Stimulated activated effector memory CD8-positive, alpha-beta T cell treated with anti-CD3 and anti-CD28 coated beads, Interleukin-12 subunit alpha, Interleukin-12 subunit beta, amount 100 ng/mL, for 72 hours (primary cell): ENCODE measurements around the gene AKR1B15.
"Not testable (repeated sequence)": the region's sequence is repeated elsewhere in the genome, so short reads cannot be mapped to it uniquely, and the experiment has no call there.

Source experiments
- ATAC-seq: fragments of 150-1000 bp; cut with Tn5 transposase; 2 replicates; pipeline ENCODE4 v1.10.0; 2021
- DNase-seq, 2 donors: peaks; one replicate each; pipeline ENCODE4 v3.0.0; 2021 to 2022; ENCODE audit warnings: low spot score in 2 of 2
- H3K27ac Mint-ChIP-seq: one replicate; pipeline ENCODE4 v1.8.0; 2022; ENCODE audit warnings: mild to moderate bottlenecking, mixed read lengths
- H3K36me3 Mint-ChIP-seq: one replicate; pipeline ENCODE4 v1.8.0; 2022; ENCODE audit warnings: mild to moderate bottlenecking, mixed read lengths
- H3K4me1 Mint-ChIP-seq: one replicate; pipeline ENCODE4 v1.8.0; 2022; ENCODE audit warnings: mixed read lengths
- H3K4me3 Mint-ChIP-seq: one replicate; pipeline ENCODE4 v1.8.0; 2022; ENCODE audit warnings: mild to moderate bottlenecking, mixed read lengths
- H3K9me3 Mint-ChIP-seq: one replicate; pipeline ENCODE4 v1.8.0; 2022; ENCODE audit warnings: mixed read lengths

The AKR1B15 gene

GRCh38 chr7:134542195-134542771 lies 6.6 kb upstream of the AKR1B15 start:
- H3K4me3 Mint-ChIP-seq, result no peak overlapping the region
- ATAC-seq (no peak), DNase-seq (no peak)
- no peaks in the 10 kb centered on the region for H3K9me3 Mint-ChIP-seq
- H3K27ac Mint-ChIP-seq, result no peak overlapping the region
- H3K4me1 Mint-ChIP-seq, result no peaks in the 10 kb centered on the region
- no peaks in the 10 kb centered on the region for H3K36me3 Mint-ChIP-seq

GRCh38 chr7:134545380-134545779 lies 3.5 kb upstream of the AKR1B15 start:
- Mint-ChIP-seq H3K27ac (no peak overlapping the region), H3K9me3 (no peaks in the 10 kb centered on the region), H3K4me3 (no peak overlapping the region), H3K4me1 (peaks cover 8% of the 10 kb centered on the region), H3K36me3 (no peaks in the 10 kb centered on the region)
- DNase-seq, result no peak
- ATAC-seq, result no peak

- DNase-seq (no peak), ATAC-seq (no peak)
- H3K4me3 Mint-ChIP-seq, result no peak overlapping the region
- no peaks in the 10 kb centered on the region for H3K36me3 Mint-ChIP-seq
- H3K9me3 Mint-ChIP-seq, result no peaks in the 10 kb centered on the region
- peaks cover 8% of the 10 kb centered on the region for H3K4me1 Mint-ChIP-seq
- H3K27ac Mint-ChIP-seq, result no peak overlapping the region
Observed at GRCh38 chr7:134545918-134546317, 3.0 kb upstream of the AKR1B15 start.

- Mint-ChIP-seq H3K4me1 (peaks cover 8% of the 10 kb centered on the region), H3K9me3 (no peaks in the 10 kb centered on the region), H3K36me3 (no peaks in the 10 kb centered on the region), H3K27ac (no peak overlapping the region), H3K4me3 (no peak overlapping the region)
- DNase-seq (no peak), ATAC-seq (no peak)
Observed at GRCh38 chr7:134546955-134547354, 2.0 kb upstream of the AKR1B15 start.

GRCh38 chr7:134547397-134548054 lies 1.4 kb upstream of the AKR1B15 start:
- Mint-ChIP-seq H3K4me3 (no peak overlapping the region), H3K36me3 (no peaks in the 10 kb centered on the region), H3K27ac (no peak overlapping the region), H3K9me3 (no peaks in the 10 kb centered on the region), H3K4me1 (peaks cover 8% of the 10 kb centered on the region)
- ATAC-seq (peak; percentile 43), DNase-seq (peak; percentile 27 to 81)

- ATAC-seq (no peak), DNase-seq (no peak)
- Mint-ChIP-seq H3K27ac (no peak overlapping the region), H3K4me3 (no peak overlapping the region), H3K4me1 (peaks cover 8% of the 10 kb centered on the region), H3K36me3 (no peaks in the 10 kb centered on the region), H3K9me3 (no peaks in the 10 kb centered on the region)
Observed at GRCh38 chr7:134549366-134549765, 456 bp downstream of the AKR1B15 start.

GRCh38 chr7:134552105-134552504 lies 3.2 kb downstream of the AKR1B15 start:
- Mint-ChIP-seq H3K9me3 (no peaks in the 10 kb centered on the region), H3K4me1 (peaks cover 8% of the 10 kb centered on the region), H3K27ac (no peak overlapping the region), H3K36me3 (no peaks in the 10 kb centered on the region), H3K4me3 (no peak overlapping the region)
- ATAC-seq (no peak), DNase-seq (no peak)

GRCh38 chr7:134553976-134554375 lies 5.1 kb downstream of the AKR1B15 start:
- H3K9me3 Mint-ChIP-seq, result no peaks in the 10 kb centered on the region
- DNase-seq, result no peak
- peaks cover 3% of the 10 kb centered on the region for H3K4me1 Mint-ChIP-seq
- no peak overlapping the region for H3K4me3 Mint-ChIP-seq
- H3K27ac Mint-ChIP-seq, result no peak overlapping the region
- no peak for ATAC-seq
- no peaks in the 10 kb centered on the region for H3K36me3 Mint-ChIP-seq

- H3K36me3 Mint-ChIP-seq, result no peaks in the 10 kb centered on the region
- no peaks in the 10 kb centered on the region for H3K9me3 Mint-ChIP-seq
- no peak overlapping the region for H3K27ac Mint-ChIP-seq
- DNase-seq (no peak), ATAC-seq (no peak)
- H3K4me1 Mint-ChIP-seq, result no peaks in the 10 kb centered on the region
- H3K4me3 Mint-ChIP-seq, result no peak overlapping the region
Observed at GRCh38 chr7:134554417-134554966, 5.6 kb downstream of the AKR1B15 start.

- Mint-ChIP-seq H3K4me1 (no peaks in the 10 kb centered on the region), H3K4me3 (no peak overlapping the region), H3K27ac (no peak overlapping the region), H3K36me3 (no peaks in the 10 kb centered on the region), H3K9me3 (no peaks in the 10 kb centered on the region)
- no peak for ATAC-seq
- DNase-seq, result no peak
Observed at GRCh38 chr7:134557391-134557790, 8.5 kb downstream of the AKR1B15 start.

- ATAC-seq, result no peak
- no peak overlapping the region for H3K27ac Mint-ChIP-seq
- peaks cover 5% of the 10 kb centered on the region for H3K9me3 Mint-ChIP-seq
- no peak for DNase-seq
- H3K4me3 Mint-ChIP-seq, result no peak overlapping the region
- no peaks in the 10 kb centered on the region for H3K36me3 Mint-ChIP-seq
- H3K4me1 Mint-ChIP-seq, result no peaks in the 10 kb centered on the region
Observed at GRCh38 chr7:134558370-134558769, 9.5 kb downstream of the AKR1B15 start.

- H3K4me3 Mint-ChIP-seq, H3K9me3 Mint-ChIP-seq, H3K27ac Mint-ChIP-seq: not testable (repeated sequence)
Observed at GRCh38 chr7:134561616-134562015, 12.7 kb downstream of the AKR1B15 start.

GRCh38 chr7:134562136-134562535 lies 13.2 kb downstream of the AKR1B15 start:
- Mint-ChIP-seq H3K4me1 (no peaks in the 10 kb centered on the region), H3K4me3 (no peak overlapping the region), H3K27ac (no peak overlapping the region), H3K36me3 (no peaks in the 10 kb centered on the region), H3K9me3 (peaks cover 5% of the 10 kb centered on the region)
- DNase-seq (no peak), ATAC-seq (no peak)

More at GRCh38 chr7:134561616-134562015, 12.7 kb downstream of the AKR1B15 start:
- DNase-seq, H3K4me1 Mint-ChIP-seq, ATAC-seq, H3K36me3 Mint-ChIP-seq: not testable (repeated sequence)

- not testable (repeated sequence) for DNase-seq, H3K27ac Mint-ChIP-seq, H3K9me3 Mint-ChIP-seq, H3K36me3 Mint-ChIP-seq, H3K4me3 Mint-ChIP-seq, ATAC-seq, H3K4me1 Mint-ChIP-seq
Observed at GRCh38 chr7:134563398-134563749, 14.5 kb downstream of the AKR1B15 start.

GRCh38 chr7:134565643-134566136 lies 16.8 kb downstream of the AKR1B15 start:
- Mint-ChIP-seq H3K36me3 (no peaks in the 10 kb centered on the region), H3K27ac (no peak overlapping the region), H3K4me1 (no peaks in the 10 kb centered on the region), H3K9me3 (peaks cover 5% of the 10 kb centered on the region), H3K4me3 (no peak overlapping the region)
- DNase-seq, result no peak
- ATAC-seq, result no peak

- Mint-ChIP-seq H3K27ac (no peak overlapping the region), H3K4me3 (no peak overlapping the region), H3K4me1 (no peaks in the 10 kb centered on the region), H3K9me3 (peaks cover 5% of the 10 kb centered on the region), H3K36me3 (no peaks in the 10 kb centered on the region)
- DNase-seq, result no peak
- ATAC-seq, result peak; percentile 21
Observed at GRCh38 chr7:134567368-134567767, 18.5 kb downstream of the AKR1B15 start.
